Stimulated activated naive CD4-positive, alpha-beta T cell treated with Interleukin-2 at 50 U/mL for 16 hours (primary cell): ENCODE results near the gene PCDHGC4.

Experiments used
- DNase-seq: peaks from one replicate; lab custom pipeline; 2025; lab: John Stamatoyannopoulos, UW

Gene PCDHGC4

GRCh38 chr5:141490271-141490670 lies 5.4 kb downstream of the PCDHGC4 start:
- DNase-seq, result no peak

DNA sequence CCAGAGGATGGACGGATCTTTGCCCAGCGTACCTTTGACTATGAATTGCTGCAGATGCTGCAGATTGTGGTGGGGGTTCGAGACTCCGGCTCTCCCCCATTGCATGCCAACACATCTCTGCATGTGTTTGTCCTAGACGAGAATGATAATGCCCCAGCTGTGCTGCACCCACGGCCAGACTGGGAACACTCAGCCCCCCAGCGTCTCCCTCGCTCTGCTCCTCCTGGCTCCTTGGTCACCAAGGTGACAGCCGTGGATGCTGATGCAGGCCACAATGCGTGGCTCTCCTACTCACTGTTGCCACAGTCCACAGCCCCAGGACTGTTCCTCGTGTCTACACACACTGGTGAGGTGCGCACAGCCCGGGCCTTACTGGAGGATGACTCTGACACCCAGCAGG lies 5.9 kb downstream of the PCDHGC4 start:
- DNase-seq, result no peak

- DNase-seq, result no peak
Observed at GRCh38 chr5:141491323-141492167, 6.7 kb downstream of the PCDHGC4 start.

GRCh38 chr5:141492168-141492885 lies 7.5 kb downstream of the PCDHGC4 start:
- DNase-seq, result no peak

- DNase-seq, result no peak
Observed at GRCh38 chr5:141493500-141494422, 8.9 kb downstream of the PCDHGC4 start.

- no peak for DNase-seq
Observed at GRCh38 chr5:141494761-141495452, 10.1 kb downstream of the PCDHGC4 start.

- no peak for DNase-seq
Observed at GRCh38 chr5:141495453-141495811, 10.6 kb downstream of the PCDHGC4 start.

DNA sequence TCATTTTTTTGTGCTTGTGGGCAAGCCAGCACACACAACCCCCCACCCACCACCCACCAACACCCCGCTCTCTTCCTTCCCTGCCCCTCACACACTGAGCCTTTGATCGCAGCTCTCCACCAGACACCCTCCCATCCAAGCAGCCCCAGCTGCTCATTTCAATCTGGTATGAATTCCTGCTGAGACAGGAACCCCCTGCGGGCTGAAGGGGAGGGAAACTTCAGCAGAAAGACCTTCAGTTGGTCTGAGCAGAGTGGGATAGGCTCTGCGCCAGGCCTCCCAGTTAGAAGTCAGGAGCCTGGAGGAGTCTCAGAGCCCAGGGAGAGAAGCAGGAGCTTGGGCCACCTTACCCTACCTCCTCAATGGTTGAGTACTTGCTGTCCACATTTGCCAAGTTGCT lies 11.2 kb downstream of the PCDHGC4 start:
- DNase-seq, result no peak

DNA sequence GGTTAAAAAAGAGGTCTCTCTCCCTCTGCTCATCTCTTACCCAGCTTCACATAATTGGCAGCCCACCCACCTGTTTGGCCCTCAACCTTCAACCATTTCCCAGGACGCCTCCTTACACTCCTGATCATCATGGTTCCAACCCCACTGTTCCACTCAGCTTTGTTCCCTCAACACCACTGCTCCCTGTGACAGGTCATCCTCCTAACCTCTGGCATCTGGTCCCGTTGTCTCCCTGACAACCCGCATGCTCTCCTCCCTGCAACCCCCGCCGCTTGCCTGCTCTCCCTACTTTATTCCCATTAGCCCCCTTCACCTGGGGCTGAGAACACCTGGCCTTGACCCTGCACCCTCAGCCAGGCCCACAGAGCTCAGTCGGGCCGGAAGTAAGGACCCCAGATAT lies 16.9 kb downstream of the PCDHGC4 start:
- DNase-seq, result no peak

DNA sequence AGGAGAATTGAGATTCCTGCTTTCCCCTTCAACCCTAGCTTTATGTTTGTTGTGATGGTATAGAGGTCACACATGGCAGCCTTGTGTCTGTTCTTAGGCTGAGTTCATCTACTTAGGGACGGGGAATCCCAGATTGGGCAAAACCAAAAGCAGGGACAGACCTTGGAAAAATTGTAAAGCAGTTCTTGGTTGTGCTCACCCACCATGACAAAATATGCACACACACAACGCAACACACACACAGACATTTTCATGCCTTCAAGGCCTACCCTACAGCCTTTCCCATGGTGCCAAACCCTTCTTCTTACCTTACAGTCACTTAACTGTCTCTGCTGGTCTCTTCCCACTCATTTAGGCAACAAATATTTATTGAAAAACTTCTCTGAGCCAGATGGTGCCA lies 18.9 kb downstream of the PCDHGC4 start:
- no peak for DNase-seq

GRCh38 chr5:141504216-141504615 lies 19.4 kb downstream of the PCDHGC4 start:
- no peak for DNase-seq

- no peak for DNase-seq
Observed at GRCh38 chr5:141506381-141507155, 21.7 kb downstream of the PCDHGC4 start.

- DNase-seq, result no peak
Observed at GRCh38 chr5:141507387-141508091, 22.7 kb downstream of the PCDHGC4 start.

DNA sequence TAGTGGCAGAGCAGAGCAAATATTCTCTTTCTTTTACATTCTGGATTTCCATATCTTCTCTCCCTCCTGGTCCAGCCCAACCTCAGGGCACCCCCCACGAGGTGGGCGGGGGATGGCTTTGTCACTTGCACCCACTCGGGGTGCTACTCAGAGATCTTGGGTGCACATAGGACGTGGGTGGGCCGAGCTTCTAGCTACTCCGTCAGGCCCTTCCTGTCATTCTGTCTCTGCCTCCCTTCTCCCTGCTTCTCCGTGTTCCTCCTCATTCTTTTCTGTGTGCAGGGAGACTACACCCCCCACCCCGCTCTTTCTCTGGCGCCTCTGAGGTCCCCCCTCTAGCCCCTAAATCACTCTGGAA lies 23.6 kb downstream of the PCDHGC4 start:
- no peak for DNase-seq

- no peak for DNase-seq
Observed at GRCh38 chr5:141508798-141509611, 24.2 kb downstream of the PCDHGC4 start.

- DNase-seq, result no peak
Observed at GRCh38 chr5:141510160-141510559, 25.3 kb downstream of the PCDHGC4 start.

- no peak for DNase-seq
Observed at GRCh38 chr5:141510850-141511601, 26.2 kb downstream of the PCDHGC4 start.

GRCh38 chr5:141511771-141512325 lies 27.0 kb downstream of the PCDHGC4 start:
- no peak for DNase-seq
